Uterus (tissue), 4 donors: ENCODE data around the gene TASOR2. TPM values are rescaled to one million over a fixed set of nuclear protein-coding genes. Genes with fewer than 3 reads are reported as not detected.

ENCODE experiments used
- DNase-seq, 2 donors: peaks; one replicate each; pipeline ENCODE4 v3.0.0-alpha.2; 2019 to 2020
- H3K27ac ChIP-seq, 2 donors: fragments of 200-600 bp; sonication (generic); 1 replicate in 1 of 2; 2 replicates in 1 of 2; pipeline ENCODE4 v1.5.1; 2016 to 2018
- H3K27me3 ChIP-seq, 2 donors: fragments of 200-600 bp; sonication (generic); one replicate each; pipeline ENCODE4 v1.5.1; 2018 to 2019; ENCODE audit warnings: control low read depth in 1 of 2
- H3K36me3 ChIP-seq, 2 donors: fragments of 200-600 bp; sonication (generic); one replicate each; pipeline ENCODE4 v1.5.1; 2019; ENCODE audit warnings: control low read depth in 1 of 2
- H3K4me1 ChIP-seq, 2 donors: fragments of 200-600 bp; sonication (generic); one replicate each; pipeline ENCODE4 v1.5.1; 2018 to 2019; ENCODE audit warnings: control low read depth in 1 of 2
- H3K4me3 ChIP-seq, 2 donors: fragments of 200-600 bp; sonication (generic); 1 replicate in 1 of 2; 2 replicates in 1 of 2; pipeline ENCODE4 v1.5.1; 2018 to 2019; ENCODE audit warnings: mild to moderate bottlenecking in 1 of 2
- H3K9me3 ChIP-seq, 2 donors: fragments of 200-600 bp; sonication (generic); one replicate each; pipeline ENCODE4 v1.5.1; 2019; ENCODE audit warnings: control low read depth in 1 of 2
- CTCF ChIP-seq, 4 experiments: fragments of 200-600 bp in 2 of 4; fragments of 450-650 bp in 2 of 4; sonication (generic) in 2 of 4; IDR thresholded peaks; one replicate each; pipeline ENCODE4 v1.5.1; 2016 to 2019; ENCODE audit warnings: antibody characterized with exemption in 4 of 4, mild to moderate bottlenecking in 2 of 4, moderate library complexity in 1 of 4
- POLR2A ChIP-seq, 2 donors: fragments of 450-650 bp; IDR thresholded peaks; one replicate each; pipeline ENCODE4 v1.6.1; 2016; ENCODE audit warnings: antibody characterized with exemption in 2 of 2, mild to moderate bottlenecking in 1 of 2, moderate library complexity in 1 of 2
- intact Hi-C: fragments of 100-400 bp; cut with DNase I; formaldehyde crosslinking; loops from one replicate; pipeline ENCODE4 v1.15.1; 2023; ENCODE audit warnings: low total_unique reads
- total RNA-seq, 4 donors: library from RNA; depleted of rRNA in 3 of 4; stranded (reverse); fragments of >200 nt in 3 of 4; gene quantifications; one replicate each; pipeline versions ENCODE4 v1.1.0 to v1.2.4, GENCODE V29; 2014 to 2023
- donor health status: DM: yes; HTN: yes; CAD: no.

The TASOR2 gene, protein sequence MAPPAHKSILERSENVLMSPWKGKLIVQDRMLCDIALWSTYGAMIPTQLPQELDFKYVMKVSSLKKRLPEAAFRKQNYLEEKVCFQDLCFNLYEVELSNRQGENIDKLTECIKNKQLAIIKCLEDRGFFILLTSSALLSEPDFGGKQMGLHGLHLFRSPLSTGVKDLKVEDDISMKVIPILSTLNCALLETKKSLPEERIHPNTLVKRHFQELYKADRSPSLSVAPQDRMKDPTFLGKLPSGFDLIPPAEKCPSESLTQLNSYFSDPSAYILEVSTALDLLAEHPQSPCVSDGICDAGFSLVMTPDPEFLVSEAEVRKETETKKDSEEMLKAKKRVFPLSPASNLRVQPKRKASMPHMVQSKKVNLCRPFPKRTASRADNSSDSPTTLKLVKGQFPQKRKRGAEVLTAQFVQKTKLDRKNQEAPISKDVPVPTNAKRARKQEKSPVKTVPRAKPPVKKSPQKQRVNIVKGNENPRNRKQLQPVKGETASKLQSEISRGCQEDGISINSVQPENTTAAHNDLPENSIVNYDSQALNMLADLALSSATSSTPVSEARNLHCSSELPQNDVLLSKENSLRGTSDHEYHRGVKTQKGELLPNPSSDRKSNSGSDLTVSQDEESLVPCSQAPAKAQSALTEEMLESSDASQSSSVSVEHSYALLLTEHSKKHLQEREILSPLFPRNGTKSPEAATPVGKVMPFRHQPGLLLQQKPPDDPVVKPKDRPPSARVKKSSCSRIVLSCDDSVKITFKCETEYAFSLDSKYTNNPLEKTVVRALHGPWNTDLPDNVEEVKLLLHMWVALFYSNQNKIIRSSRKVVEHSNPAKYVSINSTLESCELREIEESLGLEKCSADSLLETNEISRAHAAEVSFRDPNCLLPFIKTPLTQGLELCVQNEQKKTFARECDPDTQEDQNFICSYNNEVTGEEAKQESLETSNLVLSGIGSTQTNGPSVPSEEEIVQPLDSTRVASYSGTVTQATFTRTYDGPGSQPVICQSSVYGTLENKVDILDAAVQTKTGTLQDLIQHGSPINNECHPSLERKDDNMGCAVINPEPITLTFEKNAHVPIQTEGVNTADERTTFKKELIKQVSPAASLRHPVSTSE (N-terminal part only)
- total RNA-seq: 100 to 1,000 TPM in 2 of 4 donors, 10 to 100 TPM in 2; 32.6 to 128 (median 75.1) TPM

DNA sequence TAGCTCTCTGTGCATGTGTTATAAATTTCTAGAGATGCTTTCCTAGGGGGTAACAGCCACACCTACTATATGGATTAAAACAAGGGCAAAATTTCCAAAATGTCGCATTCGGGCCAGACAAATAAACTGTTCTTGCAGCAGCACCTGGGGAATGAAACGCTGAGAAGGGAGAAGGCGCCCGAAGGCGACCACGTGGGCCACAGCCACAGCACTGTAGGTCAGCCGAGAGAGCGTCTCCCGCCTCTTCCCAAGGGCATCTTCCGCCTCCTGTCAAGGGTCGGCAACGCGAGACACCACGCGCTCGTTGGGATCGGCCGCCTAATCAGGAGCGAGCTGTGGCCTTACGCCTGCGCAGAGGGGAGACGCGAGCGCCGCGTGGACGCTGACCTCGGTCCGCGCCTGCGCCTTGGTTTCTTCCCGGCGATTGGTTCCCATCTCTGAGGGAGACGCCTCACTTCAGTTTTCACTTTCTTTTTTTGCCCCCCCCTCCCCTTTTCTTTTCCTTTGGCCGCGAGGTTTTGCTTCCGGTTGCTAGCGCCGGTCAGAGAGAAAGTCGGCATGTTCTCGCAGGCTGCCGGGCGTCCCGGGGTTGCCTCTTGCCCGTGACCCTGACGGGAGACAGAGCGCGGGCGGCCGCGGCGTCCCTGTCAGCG is at the start of gene TASOR2:
Gene TASOR2, plus strand, starts transcription at position 521 of the 653 bp plus-strand sequence. CDS start 35,805 bp downstream, outside the sequence.
- Histone ChIP-seq H3K9me3 (no peaks in the 10 kb centered on the region), H3K36me3 (no peaks in the 10 kb centered on the region), H3K4me3 (peak within 1 kb of the TSS; percentile 73 to 94), H3K27me3 (no peaks in the 10 kb centered on the region), H3K27ac (peak within 1 kb of the TSS; percentile 86 to 88), H3K4me1 (peaks cover 0 to 10% of the 10 kb centered on the region in 2 donors)
- peak; percentile 97 to 98 for DNase-seq
- TF ChIP-seq CTCF (IDR thresholded peaks at IDR 0.05) (peak in 1 of 4 experiments; percentile 18), POLR2A (IDR thresholded peaks at IDR 0.05) (peak; percentile 37 to 44)
- intact Hi-C loops: no loop called here

DNA sequence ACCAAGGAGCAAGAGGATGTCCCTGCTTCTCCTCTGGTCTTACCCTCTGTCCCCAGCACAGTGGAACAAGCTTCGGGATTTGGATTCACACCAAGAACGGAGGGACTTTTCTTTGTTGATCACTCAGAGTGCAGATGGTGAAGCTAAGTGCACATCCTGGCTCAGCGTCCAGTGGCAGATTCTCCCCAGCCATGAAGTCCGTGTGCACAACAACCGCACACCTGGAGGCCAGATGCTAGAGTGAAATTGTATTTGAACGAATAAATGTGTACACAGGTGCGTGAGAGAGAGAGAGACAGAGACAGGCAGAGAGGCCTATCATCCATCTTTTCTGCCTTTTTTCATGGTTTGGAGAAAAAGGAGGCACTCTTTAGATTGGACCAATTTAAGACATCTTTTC is 49.7 kb upstream of the TASOR2 start:
- DNase-seq: no peak
- peaks cover 0 to 3% of the 10 kb centered on the region in 2 donors for H3K4me1 ChIP-seq
- H3K9me3 ChIP-seq: no peaks in the 10 kb centered on the region
- intact Hi-C loops: no loop called here
- no peak for TF ChIP-seq POLR2A (IDR thresholded peaks at IDR 0.05)
- no peak for TF ChIP-seq CTCF (IDR thresholded peaks at IDR 0.05)
- H3K27me3 ChIP-seq: no peaks in the 10 kb centered on the region
- H3K4me3 ChIP-seq: no peak overlapping the region
- H3K36me3 ChIP-seq: no peaks in the 10 kb centered on the region
- H3K27ac ChIP-seq: no peak overlapping the region

DNA sequence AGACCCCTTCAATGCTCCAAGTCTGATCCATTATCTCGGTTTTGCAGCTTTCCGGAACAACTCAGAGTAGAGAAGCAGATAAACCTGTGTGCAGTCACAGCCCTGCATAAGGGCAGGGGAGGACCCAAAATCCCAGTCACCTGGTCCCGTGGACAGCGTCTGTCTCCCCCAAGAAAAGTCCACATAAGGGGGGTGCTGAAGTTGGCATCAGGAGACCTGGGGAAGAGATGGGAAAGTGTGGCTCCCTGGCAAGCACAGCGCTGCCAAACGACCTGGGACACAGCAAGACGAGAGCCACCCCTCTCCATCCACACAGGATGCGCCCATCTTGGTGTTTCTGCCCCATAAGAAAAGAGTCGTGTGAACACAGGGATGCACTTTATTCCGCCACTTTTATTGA is 46.1 kb upstream of the TASOR2 start:
- intact Hi-C loops: no loop called here
- Histone ChIP-seq H3K9me3 (no peaks in the 10 kb centered on the region), H3K27ac (no peak overlapping the region), H3K4me1 (no peaks in the 10 kb centered on the region), H3K36me3 (no peaks in the 10 kb centered on the region), H3K4me3 (no peak overlapping the region), H3K27me3 (no peaks in the 10 kb centered on the region)
- no peak for DNase-seq
- TF ChIP-seq POLR2A (IDR thresholded peaks at IDR 0.05) (no peak), CTCF (IDR thresholded peaks at IDR 0.05) (no peak)

DNA sequence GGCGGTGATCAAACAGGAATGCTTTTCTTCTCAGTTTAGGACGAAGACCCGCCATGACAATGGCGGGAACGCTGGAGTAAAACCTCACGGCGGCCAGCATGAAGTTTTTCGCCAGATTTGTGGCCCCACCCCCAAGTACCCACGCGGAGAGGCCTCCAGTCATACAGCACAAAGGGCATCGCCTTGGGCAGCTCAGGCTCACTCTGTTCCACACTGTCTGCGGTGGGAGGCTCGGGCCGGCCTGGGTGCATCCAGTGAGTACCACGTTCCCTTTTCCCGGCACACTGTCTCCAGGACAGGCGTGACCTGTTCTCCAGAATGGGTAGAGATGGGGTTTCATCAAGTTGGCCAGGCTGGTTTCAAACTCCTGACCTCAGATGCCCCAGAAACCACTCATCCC is 45.6 kb upstream of the TASOR2 start:
- intact Hi-C loops: no loop called here
- Histone ChIP-seq H3K9me3 (no peaks in the 10 kb centered on the region), H3K27me3 (no peaks in the 10 kb centered on the region), H3K4me3 (no peak overlapping the region), H3K4me1 (no peaks in the 10 kb centered on the region), H3K27ac (no peak overlapping the region), H3K36me3 (no peaks in the 10 kb centered on the region)
- TF ChIP-seq CTCF (IDR thresholded peaks at IDR 0.05): no peak
- no peak for TF ChIP-seq POLR2A (IDR thresholded peaks at IDR 0.05)
- no peak for DNase-seq
